Heart left ventricle (tissue), 13 donors: ENCODE results near the gene RPL27.

Source experiments
- CTCF ChIP-seq, 12 donors: fragments of 200-600 bp; sonication (generic) in 4 of 12; IDR thresholded peaks; one replicate each; pipeline versions ENCODE4 v1.5.0 to v1.8.0; 2018 to 2022; ENCODE audit warnings: antibody characterized with exemption in 12 of 12, mild to moderate bottlenecking in 5 of 12
- POLR2A ChIP-seq, 2 donors: fragments of 450-650 bp; IDR thresholded peaks; one replicate each; pipeline ENCODE4 v1.6.1; 2017; ENCODE audit warnings: antibody characterized with exemption in 2 of 2, mild to moderate bottlenecking in 2 of 2, moderate library complexity in 2 of 2
- donor health status: ischemic (EF 13 %, LVEDD 7.1; RV severe dilation, severe dysfunction).
- donor health status: DM: no; HTN: yes; CAD: no.
- donor health status: DM: no; HTN: no; CAD: no.
- donor health status: ischemic (EF 25% LVEDD 6.9; RV normal size, moderate dysfunction).
- donor health status: ischemic (EF 25% LVEDD 5.7; RV mildly dilated, moderate dysfunction).
- donor health status: ischemic (EF 35%, LVEDD 5.7; RV mildly dilated, moderate dysfunction).
- donor health status: nonischemic (EF 11% LVEDD 7.7; RV severe dilation, severe dysfunction).
- donor health status: DM: yes; HTN: yes; CAD: no.
- donor health status: PGD.
- donor health status: ischemic (EF 29% LVEDD 5.4; RV normal size, mild dysfunction).
- donor health status: nonischemic (EF 23%, LVEDD 6.1; RV moderate dilation, normal function).

- TF ChIP-seq CTCF (IDR thresholded peaks at IDR 0.05) = no peak
- TF ChIP-seq POLR2A (IDR thresholded peaks at IDR 0.05) = no peak
Measured at GRCh38 chr17:43018008-43018853, 20.0 kb downstream of the RPL27 start.
